Transverse colon (tissue), 4 donors: Measurements from ENCODE around the gene SULT1A2. TPM values are rescaled to one million over a fixed set of nuclear protein-coding genes. Genes with fewer than 3 reads are reported as not detected.

Experiments used
- DNase-seq: peaks from one replicate; pipeline ENCODE4 v3.0.0-alpha.2; 2019
- H3K27ac ChIP-seq, 4 donors: fragments of 200-600 bp; sonication (generic); 2 replicates each; pipeline ENCODE4 v1.5.1; 2016 to 2018; ENCODE audit warnings: inconsistent platforms in 4 of 4
- H3K27me3 ChIP-seq: fragments of 200-600 bp; sonication (generic); 2 replicates; pipeline ENCODE4 v1.5.1; 2017; ENCODE audit warnings: inconsistent platforms
- H3K36me3 ChIP-seq, 4 donors: fragments of 200-600 bp; sonication (generic); 2 replicates each; pipeline ENCODE4 v1.5.1; 2017 to 2019; ENCODE audit warnings: inconsistent platforms in 4 of 4
- H3K4me1 ChIP-seq, 4 donors: fragments of 200-600 bp; sonication (generic); 2 replicates each; pipeline ENCODE4 v1.5.1; 2017 to 2020; ENCODE audit warnings: inconsistent platforms in 4 of 4
- H3K4me3 ChIP-seq, 4 donors: fragments of 200-600 bp; sonication (generic); 1 replicate in 1 of 4; 2 replicates in 3 of 4; pipeline versions ENCODE4 v1.5.1 to v1.6.1; 2017 to 2019; ENCODE audit warnings: inconsistent platforms in 4 of 4
- H3K9me3 ChIP-seq, 2 donors: fragments of 200-600 bp; sonication (generic); 2 replicates each; pipeline ENCODE4 v1.5.1; 2017 to 2019; ENCODE audit warnings: inconsistent platforms in 2 of 2
- EP300 ChIP-seq: sonication (generic); formaldehyde crosslinking; IDR thresholded peaks from one replicate; pipeline ENCODE4 v1.6.1; 2017; ENCODE audit warnings: antibody characterized with exemption, low read depth
- POLR2A ChIP-seq: fragments of 450-650 bp; IDR thresholded peaks from one replicate; pipeline ENCODE4 v1.6.1; 2016; ENCODE audit warnings: antibody characterized with exemption, mild to moderate bottlenecking, moderate library complexity
- POLR2AphosphoS5 ChIP-seq, 3 donors: sonication (generic); formaldehyde crosslinking; IDR thresholded peaks; one replicate each; pipeline ENCODE4 v1.6.1; 2016; ENCODE audit warnings: antibody characterized with exemption in 3 of 3
- WGBS, 2 donors: methylation state at CpG; one replicate each; pipeline ENCODE4 v1.1.5; 2018; ENCODE audit warnings: low coverage in 1 of 2; 5-methylcytosine and 5-hydroxymethylcytosine counted together
- in situ Hi-C, 4 donors: fragments of 200-750 bp; cut with MboI; loops; one replicate each; pipeline versions ENCODE4 v1.15.0 to v1.15.1; 2017; ENCODE audit warnings: low sequenced_read_pairs in 3 of 4, low pct_ligation_motif_present in 1 of 4, low pct_unique_long_range_greater_than_20kb in 1 of 4
- intact Hi-C: fragments of 100-400 bp; cut with DNase I; formaldehyde crosslinking; loops from one replicate; pipeline ENCODE4 v1.15.1; 2023; ENCODE audit warnings: low total_unique reads
- total RNA-seq, 4 donors: library from RNA; depleted of rRNA; stranded (reverse); fragments of >200 nt; gene quantifications; one replicate each; pipeline ENCODE4 v1.1.0, GENCODE V29; 2016
- TF ChIP-seq, protein P1 (sequence below), 5 experiments: fragments of 200-600 bp in 3 of 5; fragments of 450-650 bp in 2 of 5; sonication (generic) in 3 of 5; IDR thresholded peaks; 1 replicate in 2 of 5; 2 replicates in 3 of 5; pipeline ENCODE4 v1.5.1; 2016 to 2017; ENCODE audit warnings: antibody characterized with exemption in 5 of 5, inconsistent platforms in 3 of 5, mild to moderate bottlenecking in 2 of 5, moderate library complexity in 1 of 5

Gene SULT1A2
- total RNA-seq, 4 donors from 2014 or later, result 5.0 to 51.1 (median 38.3) TPM

- Histone ChIP-seq H3K36me3 (peaks cover 0 to 12% (median 2%) of the 10 kb centered on the region in 4 donors), H3K9me3 (no peaks in the 10 kb centered on the region), H3K27me3 (no peaks in the 10 kb centered on the region), H3K4me3 (no peak overlapping the region), H3K27ac (no peak overlapping the region), H3K4me1 (peaks cover 5 to 20% (median 13%) of the 10 kb centered on the region in 4 donors)
- no peak for TF ChIP-seq POLR2AphosphoS5 (IDR thresholded peaks at IDR 0.05)
- TF ChIP-seq, protein P1, sequence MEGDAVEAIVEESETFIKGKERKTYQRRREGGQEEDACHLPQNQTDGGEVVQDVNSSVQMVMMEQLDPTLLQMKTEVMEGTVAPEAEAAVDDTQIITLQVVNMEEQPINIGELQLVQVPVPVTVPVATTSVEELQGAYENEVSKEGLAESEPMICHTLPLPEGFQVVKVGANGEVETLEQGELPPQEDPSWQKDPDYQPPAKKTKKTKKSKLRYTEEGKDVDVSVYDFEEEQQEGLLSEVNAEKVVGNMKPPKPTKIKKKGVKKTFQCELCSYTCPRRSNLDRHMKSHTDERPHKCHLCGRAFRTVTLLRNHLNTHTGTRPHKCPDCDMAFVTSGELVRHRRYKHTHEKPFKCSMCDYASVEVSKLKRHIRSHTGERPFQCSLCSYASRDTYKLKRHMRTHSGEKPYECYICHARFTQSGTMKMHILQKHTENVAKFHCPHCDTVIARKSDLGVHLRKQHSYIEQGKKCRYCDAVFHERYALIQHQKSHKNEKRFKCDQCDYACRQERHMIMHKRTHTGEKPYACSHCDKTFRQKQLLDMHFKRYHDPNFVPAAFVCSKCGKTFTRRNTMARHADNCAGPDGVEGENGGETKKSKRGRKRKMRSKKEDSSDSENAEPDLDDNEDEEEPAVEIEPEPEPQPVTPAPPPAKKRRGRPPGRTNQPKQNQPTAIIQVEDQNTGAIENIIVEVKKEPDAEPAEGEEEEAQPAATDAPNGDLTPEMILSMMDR (IDR thresholded peaks at IDR 0.05), result no peak
- no peak for TF ChIP-seq EP300
- no peak for TF ChIP-seq POLR2A
- 87% methylated on average over 2 of the region's 2 CpGs; no CpG with 5 or more reads in 1 of the 2 donors for WGBS, 2 donors
- no peak for DNase-seq
- intact Hi-C loops, result no loop called here
- in situ Hi-C loops, result no loop called here
Measured at GRCh38 chr16:28556914-28557320, 39.9 kb downstream of the SULT1A2 start.

DNA sequence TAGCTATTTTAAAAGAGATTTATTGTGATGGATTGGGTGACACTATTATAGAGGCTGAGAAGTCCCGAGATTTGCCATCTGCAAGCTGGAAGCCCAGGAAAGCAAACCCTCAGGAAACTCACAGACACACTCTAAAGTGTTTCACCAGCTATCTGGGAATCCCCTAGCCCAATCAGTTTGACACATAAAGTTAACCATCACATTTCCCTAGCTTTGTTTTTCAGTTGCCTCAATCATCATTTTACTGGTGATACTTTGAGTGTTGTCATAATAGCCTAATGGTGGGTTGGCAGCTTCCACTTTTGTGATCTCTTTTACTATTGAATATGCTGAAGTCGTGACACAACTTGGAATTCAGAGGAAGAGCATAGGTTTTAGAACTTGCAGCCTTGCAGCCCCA, 41.3 kb downstream of the SULT1A2 start:
- no peak for DNase-seq
- intact Hi-C loops (no loop called here), in situ Hi-C loops (no loop called here)
- Histone ChIP-seq H3K4me1 (peaks cover 5 to 20% (median 13%) of the 10 kb centered on the region in 4 donors), H3K27me3 (no peaks in the 10 kb centered on the region), H3K4me3 (no peak overlapping the region), H3K36me3 (peaks cover 0 to 12% (median 2%) of the 10 kb centered on the region in 4 donors), H3K9me3 (no peaks in the 10 kb centered on the region), H3K27ac (no peak overlapping the region)
- WGBS, 2 donors, result 72 to 75% methylated on average over 2 of the region's 2 CpGs
- TF ChIP-seq POLR2AphosphoS5 (IDR thresholded peaks at IDR 0.05) (no peak), POLR2A (no peak), EP300 (no peak)
- TF ChIP-seq, protein P1 (IDR thresholded peaks at IDR 0.05), result no peak

GRCh38 chr16:28554634-28555423, 42.0 kb downstream of the SULT1A2 start:
- intact Hi-C loops, result loop anchor here (5.0 kb wide), 2 partner anchors 68 to 307 kb away; partner anchors contain the start of gene SH2B1
- no peak for DNase-seq
- WGBS, 2 donors, result 80 to 82% methylated on average over 15 of the region's 15 CpGs
- in situ Hi-C loops, result no loop called here
- H3K4me1 ChIP-seq, result peaks cover 5 to 20% (median 13%) of the 10 kb centered on the region in 4 donors
- H3K4me3 ChIP-seq, result peak overlapping the region; percentile 19 to 70 (median 62)
- H3K27ac ChIP-seq, result peak overlapping the region; percentile 97 to 99 (median 98)
- no peaks in the 10 kb centered on the region for H3K9me3 ChIP-seq
- H3K27me3 ChIP-seq, result no peaks in the 10 kb centered on the region
- H3K36me3 ChIP-seq, result peaks cover 0 to 12% (median 2%) of the 10 kb centered on the region in 4 donors
- TF ChIP-seq POLR2A (no peak), POLR2AphosphoS5 (IDR thresholded peaks at IDR 0.05) (no peak), EP300 (no peak)
- TF ChIP-seq, protein P1 (IDR thresholded peaks at IDR 0.05), result no peak

DNA sequence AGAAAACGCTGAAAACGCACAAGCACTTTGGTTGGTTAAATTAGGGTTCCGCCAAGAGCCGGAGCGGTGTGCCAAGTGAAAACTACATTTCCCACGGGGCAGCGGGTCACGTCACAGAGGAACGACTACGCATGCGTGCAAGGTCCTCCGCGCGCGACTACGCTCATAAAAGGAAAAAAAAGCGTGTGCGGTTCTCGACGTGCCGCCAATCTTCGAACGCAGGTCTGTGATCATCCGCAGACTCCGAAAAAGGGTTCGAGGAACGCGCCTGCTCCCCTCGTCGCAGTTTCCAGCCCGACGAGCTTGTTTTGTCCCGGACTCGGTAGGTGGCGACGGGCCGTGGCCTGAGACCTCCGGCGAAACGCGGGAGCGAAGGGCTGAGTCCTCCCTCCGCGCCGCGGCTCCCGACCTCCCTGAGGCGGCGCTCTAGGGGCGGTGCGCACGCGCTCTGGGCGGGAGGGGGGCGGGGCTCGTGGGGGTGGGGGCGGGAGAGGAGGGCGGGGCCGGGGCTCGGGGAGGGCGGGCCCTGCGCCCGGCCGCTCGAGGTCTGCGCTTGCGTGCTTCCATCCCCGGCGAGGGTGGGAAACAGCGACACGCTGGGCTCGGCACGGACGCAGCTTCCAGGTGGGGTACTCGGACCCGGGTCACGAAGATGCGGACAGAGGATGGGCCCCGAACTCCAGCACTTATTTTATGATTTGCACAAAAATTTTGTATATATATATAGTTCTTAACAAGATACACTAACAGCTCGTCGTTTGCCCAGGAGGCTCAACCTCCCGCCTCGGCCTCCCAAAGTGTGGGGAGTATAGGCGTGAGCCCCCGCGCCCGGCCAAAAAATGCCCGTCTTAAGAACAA, 42.8 kb downstream of the SULT1A2 start, which contains the start of gene SGF29:
Gene SGF29 (plus strand): TSS at position 145 of the 858 bp plus-strand sequence. CDS start 27,150 bp downstream, outside the sequence.
- Histone ChIP-seq H3K27me3 (no peaks in the 10 kb centered on the region), H3K36me3 (peaks cover 0 to 11% (median 2%) of the 10 kb centered on the region in 4 donors), H3K9me3 (no peaks in the 10 kb centered on the region), H3K4me1 (peaks cover 5 to 28% (median 13%) of the 10 kb centered on the region in 4 donors), H3K27ac (peak within 1 kb of the TSS; percentile 97 to 99 (median 98)), H3K4me3 (peak within 1 kb of the TSS; percentile 62 to 80 (median 66))
- WGBS, 2 donors, result 0 to 2% methylated on average over 7 to 60 of the region's 88 CpGs
- DNase-seq, result peak; percentile 95
- TF ChIP-seq EP300 (no peak), POLR2AphosphoS5 (IDR thresholded peaks at IDR 0.05) (peak; percentile 95 to 99 (median 98)), POLR2A (peak; percentile 94)
- TF ChIP-seq, protein P1 (IDR thresholded peaks at IDR 0.05), result peak in 2 of 5 experiments; percentile 39
- intact Hi-C loops, result loop anchor here (5.0 kb wide), 2 partner anchors 67 to 308 kb away; partner anchors contain the start of gene SH2B1
- in situ Hi-C loops, result no loop called here
